ENCODE measurements around the gene LMCD1.

LMCD1 gene

DNA sequence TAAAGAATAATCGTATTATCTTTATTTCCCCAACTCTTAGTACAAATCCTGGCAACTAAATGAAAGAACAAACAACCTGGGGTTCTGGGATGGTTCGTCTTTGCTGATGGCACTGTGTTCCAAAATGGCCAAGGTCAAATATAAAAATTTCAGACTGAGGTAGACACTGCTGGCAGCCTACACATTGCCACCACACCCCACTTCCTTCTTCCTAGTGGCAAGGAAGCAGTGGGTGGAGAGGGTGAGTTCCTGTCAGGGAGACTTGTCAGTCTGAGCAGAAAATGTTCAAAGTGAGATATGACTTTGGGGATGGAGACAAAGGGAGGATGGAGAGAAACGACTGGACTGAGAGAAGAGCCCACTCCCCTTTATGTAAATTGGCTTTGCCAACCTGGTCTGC, 69.6 kb downstream of the LMCD1 start:
- no peak for DNase-seq (ENCODE audit: low read depth, low spot score)
- H3K27ac ChIP-seq, result no peak overlapping the region
- no peaks in the 10 kb centered on the region for H3K36me3 ChIP-seq (ENCODE audit: insufficient read depth, low read length)
- H3K9ac ChIP-seq (ENCODE audit: insufficient read length), result no peak overlapping the region
- H3K9me3 ChIP-seq (ENCODE audit: low read depth, low read length), result no peaks in the 10 kb centered on the region
- TF ChIP-seq POLR2AphosphoS5 (IDR thresholded peaks at IDR 0.05; ENCODE audit: borderline replicate concordance, low read depth, low read length) (no peak), EZH2 (IDR thresholded peaks at IDR 0.05) (no peak), FOXP2 (optimal IDR thresholded peaks at IDR 0.05; ENCODE audit: control extremely low read depth, extremely low read length, insufficient read depth) (no peak)
- no peak overlapping the region for H3K4me3 ChIP-seq

DNA sequence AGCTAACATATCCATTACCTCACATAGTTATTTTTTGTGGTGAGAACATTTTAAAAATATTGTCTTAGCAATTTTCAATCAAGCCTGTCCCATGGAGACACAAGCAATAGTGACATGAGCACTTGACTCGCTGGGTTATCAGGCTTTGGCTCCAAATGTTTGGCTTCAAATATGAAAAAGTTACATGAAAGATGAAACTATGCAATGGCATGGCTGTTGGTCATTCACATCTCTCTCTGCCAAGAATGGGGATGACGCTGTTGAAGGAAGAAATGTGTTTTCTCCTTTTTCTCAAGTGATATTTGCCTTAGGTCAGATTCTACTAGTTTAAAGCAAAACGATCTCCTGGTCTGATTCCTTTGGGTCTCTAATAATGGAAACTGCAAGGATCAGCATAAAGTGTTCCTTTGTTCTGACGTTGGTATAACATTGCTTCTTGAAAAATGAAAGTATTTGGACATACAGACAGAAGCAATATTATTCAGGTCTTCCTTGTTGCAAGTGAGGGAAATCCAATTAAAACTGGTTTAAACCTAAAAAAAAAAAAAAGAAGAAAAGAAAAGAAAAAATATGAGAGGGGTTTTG, 71.8 kb downstream of the LMCD1 start:
- H3K36me3 ChIP-seq (ENCODE audit: insufficient read depth, low read length), result no peaks in the 10 kb centered on the region
- no peak overlapping the region for H3K27ac ChIP-seq
- no peaks in the 10 kb centered on the region for H3K9me3 ChIP-seq (ENCODE audit: low read depth, low read length)
- no peak overlapping the region for H3K9ac ChIP-seq (ENCODE audit: insufficient read length)
- TF ChIP-seq POLR2AphosphoS5 (IDR thresholded peaks at IDR 0.05; ENCODE audit: borderline replicate concordance, low read depth, low read length) (no peak), EZH2 (IDR thresholded peaks at IDR 0.05) (no peak), FOXP2 (optimal IDR thresholded peaks at IDR 0.05; ENCODE audit: control extremely low read depth, extremely low read length, insufficient read depth) (no peak)
- H3K4me3 ChIP-seq, result no peak overlapping the region
- DNase-seq (ENCODE audit: low read depth, low spot score), result no peak

DNA sequence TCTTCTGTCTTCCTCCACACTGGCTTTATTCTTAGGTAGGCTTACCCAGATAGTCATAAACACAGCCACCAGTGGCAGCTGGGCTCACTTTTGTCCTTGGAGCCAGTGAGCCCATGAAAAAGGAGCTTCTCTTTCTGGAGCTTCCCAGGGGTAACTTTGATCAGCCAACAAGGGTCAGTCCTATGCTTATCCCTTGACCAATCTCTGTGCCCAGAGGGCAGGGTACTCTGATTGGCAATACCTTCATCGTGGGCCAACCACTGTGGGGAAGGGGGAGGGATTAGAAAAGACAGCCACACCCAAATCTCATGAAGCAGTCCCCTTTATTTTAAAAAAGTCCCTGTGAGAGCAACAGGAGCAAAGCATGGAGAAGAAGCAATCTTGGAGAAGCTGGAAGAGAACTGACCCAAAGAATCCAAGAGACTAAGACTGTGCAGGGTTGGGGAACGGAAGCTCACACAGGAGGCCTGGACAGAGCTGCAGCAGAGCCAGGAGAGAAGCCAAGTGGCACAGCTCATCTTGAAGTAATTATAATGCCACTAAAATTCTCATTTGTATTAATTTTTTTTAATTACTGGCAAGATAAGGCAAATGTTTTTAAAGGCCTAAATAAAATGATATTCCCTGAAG, 72.5 kb downstream of the LMCD1 start:
- Histone ChIP-seq H3K9me3 (ENCODE audit: low read depth, low read length) (no peaks in the 10 kb centered on the region), H3K27ac (no peak overlapping the region), H3K4me3 (no peak overlapping the region), H3K36me3 (ENCODE audit: insufficient read depth, low read length) (no peaks in the 10 kb centered on the region), H3K9ac (ENCODE audit: insufficient read length) (no peak overlapping the region)
- no peak for DNase-seq (ENCODE audit: low read depth, low spot score)
- TF ChIP-seq EZH2 (IDR thresholded peaks at IDR 0.05), result no peak
- TF ChIP-seq FOXP2 (optimal IDR thresholded peaks at IDR 0.05; ENCODE audit: control extremely low read depth, extremely low read length, insufficient read depth), result no peak
- no peak for TF ChIP-seq POLR2AphosphoS5 (IDR thresholded peaks at IDR 0.05; ENCODE audit: borderline replicate concordance, low read depth, low read length)

DNA sequence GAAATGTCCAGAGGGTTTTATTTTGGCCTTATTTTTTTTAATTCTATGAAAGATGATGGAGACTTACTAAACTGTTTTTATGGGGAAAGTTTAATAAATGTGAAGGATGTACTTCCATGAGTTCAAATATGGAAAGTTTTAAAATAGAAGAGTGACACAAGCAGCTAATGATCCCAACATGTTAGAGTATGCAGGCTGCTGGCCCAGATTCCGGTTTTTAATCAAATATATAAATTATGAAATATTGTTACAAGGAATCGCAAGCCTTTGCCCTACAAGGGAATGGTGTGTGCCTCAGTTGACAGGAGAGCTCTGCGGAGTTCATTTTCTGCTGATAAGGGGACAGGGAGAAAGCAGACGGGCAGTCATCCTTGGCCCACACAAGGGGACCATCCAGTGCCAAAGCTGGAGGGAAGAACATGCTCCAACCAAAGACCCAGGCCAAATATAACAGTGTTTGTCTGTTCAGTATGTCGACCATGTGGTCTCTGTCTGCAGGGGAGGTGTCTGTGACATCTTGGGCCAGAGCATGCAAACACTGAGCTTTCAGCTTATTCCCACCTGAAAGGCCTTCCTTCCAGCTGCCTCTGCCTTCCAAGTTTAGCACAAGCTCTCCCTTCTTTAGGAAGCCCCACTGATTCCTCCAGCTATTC, 73.2 kb downstream of the LMCD1 start:
- Histone ChIP-seq H3K9me3 (ENCODE audit: low read depth, low read length) (no peaks in the 10 kb centered on the region), H3K4me3 (no peak overlapping the region), H3K27ac (no peak overlapping the region), H3K9ac (ENCODE audit: insufficient read length) (no peak overlapping the region), H3K36me3 (ENCODE audit: insufficient read depth, low read length) (no peaks in the 10 kb centered on the region)
- TF ChIP-seq POLR2AphosphoS5 (IDR thresholded peaks at IDR 0.05; ENCODE audit: borderline replicate concordance, low read depth, low read length) (no peak), EZH2 (IDR thresholded peaks at IDR 0.05) (no peak), FOXP2 (optimal IDR thresholded peaks at IDR 0.05; ENCODE audit: control extremely low read depth, extremely low read length, insufficient read depth) (no peak)
- no peak for DNase-seq (ENCODE audit: low read depth, low spot score)

DNA sequence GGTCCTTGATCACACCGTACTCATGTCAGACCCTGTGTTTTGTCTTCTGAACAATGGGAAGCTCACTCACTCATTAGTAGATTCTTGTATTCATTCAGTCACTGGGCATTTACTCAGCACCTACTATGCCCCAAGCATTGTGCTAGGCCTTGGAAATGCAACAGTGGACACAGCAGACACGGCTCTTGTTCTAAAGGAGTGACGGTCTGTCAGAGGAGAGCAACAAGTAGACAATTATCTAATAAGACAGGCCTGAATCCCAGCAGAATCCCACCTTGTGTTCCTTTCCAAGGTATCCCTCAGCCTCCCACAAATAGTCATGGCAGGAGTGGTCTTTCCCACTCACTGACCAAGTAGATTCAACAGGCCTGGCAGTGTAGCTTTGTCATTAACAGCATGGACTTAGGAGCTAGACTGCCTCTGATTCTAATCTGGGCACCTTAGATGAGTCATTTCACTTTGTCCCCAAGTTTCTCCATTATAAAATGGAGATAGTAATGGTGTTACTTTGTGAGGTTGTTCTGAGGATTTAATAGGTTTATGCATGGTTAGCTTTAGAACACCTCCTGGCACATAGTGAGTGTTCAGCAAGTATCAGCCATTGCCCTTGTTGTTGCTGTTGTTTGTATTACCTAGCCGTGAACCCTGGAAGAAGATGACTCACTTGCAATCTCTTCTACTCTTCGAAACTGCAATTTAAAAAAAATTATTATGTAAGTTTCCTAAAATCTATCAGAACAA, 73.9 kb downstream of the LMCD1 start:
- Histone ChIP-seq H3K9me3 (ENCODE audit: low read depth, low read length) (no peaks in the 10 kb centered on the region), H3K27ac (no peak overlapping the region), H3K9ac (ENCODE audit: insufficient read length) (no peak overlapping the region), H3K4me3 (no peak overlapping the region), H3K36me3 (ENCODE audit: insufficient read depth, low read length) (no peaks in the 10 kb centered on the region)
- TF ChIP-seq EZH2 (IDR thresholded peaks at IDR 0.05) (no peak), POLR2AphosphoS5 (IDR thresholded peaks at IDR 0.05; ENCODE audit: borderline replicate concordance, low read depth, low read length) (no peak), FOXP2 (optimal IDR thresholded peaks at IDR 0.05; ENCODE audit: control extremely low read depth, extremely low read length, insufficient read depth) (no peak)
- no peak for DNase-seq (ENCODE audit: low read depth, low spot score)

DNA sequence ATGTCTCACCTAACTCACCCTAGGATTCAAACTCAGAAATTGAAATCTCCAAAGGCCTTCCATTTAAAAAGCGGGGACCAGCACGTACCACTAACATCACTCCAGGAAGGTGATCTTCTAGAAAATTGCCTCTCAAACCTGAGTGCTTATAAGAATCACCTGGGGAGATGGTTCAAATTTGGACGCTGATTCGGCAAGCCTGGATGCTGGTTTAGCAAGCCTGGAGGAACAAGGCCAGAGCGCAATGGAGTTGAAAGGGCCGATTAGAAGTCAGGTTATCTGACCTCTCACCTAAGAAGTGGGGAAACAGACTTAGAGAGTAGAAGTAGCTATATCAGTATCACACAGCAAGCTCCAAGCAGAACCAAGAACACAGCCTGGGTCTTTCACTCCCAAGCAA, 74.8 kb downstream of the LMCD1 start:
- Histone ChIP-seq H3K9me3 (ENCODE audit: low read depth, low read length) (no peaks in the 10 kb centered on the region), H3K27ac (no peak overlapping the region), H3K4me3 (no peak overlapping the region), H3K36me3 (ENCODE audit: insufficient read depth, low read length) (no peaks in the 10 kb centered on the region), H3K9ac (ENCODE audit: insufficient read length) (no peak overlapping the region)
- DNase-seq (ENCODE audit: low read depth, low spot score), result no peak
- TF ChIP-seq FOXP2 (optimal IDR thresholded peaks at IDR 0.05; ENCODE audit: control extremely low read depth, extremely low read length, insufficient read depth) (no peak), POLR2AphosphoS5 (IDR thresholded peaks at IDR 0.05; ENCODE audit: borderline replicate concordance, low read depth, low read length) (no peak), EZH2 (IDR thresholded peaks at IDR 0.05) (no peak)

DNA sequence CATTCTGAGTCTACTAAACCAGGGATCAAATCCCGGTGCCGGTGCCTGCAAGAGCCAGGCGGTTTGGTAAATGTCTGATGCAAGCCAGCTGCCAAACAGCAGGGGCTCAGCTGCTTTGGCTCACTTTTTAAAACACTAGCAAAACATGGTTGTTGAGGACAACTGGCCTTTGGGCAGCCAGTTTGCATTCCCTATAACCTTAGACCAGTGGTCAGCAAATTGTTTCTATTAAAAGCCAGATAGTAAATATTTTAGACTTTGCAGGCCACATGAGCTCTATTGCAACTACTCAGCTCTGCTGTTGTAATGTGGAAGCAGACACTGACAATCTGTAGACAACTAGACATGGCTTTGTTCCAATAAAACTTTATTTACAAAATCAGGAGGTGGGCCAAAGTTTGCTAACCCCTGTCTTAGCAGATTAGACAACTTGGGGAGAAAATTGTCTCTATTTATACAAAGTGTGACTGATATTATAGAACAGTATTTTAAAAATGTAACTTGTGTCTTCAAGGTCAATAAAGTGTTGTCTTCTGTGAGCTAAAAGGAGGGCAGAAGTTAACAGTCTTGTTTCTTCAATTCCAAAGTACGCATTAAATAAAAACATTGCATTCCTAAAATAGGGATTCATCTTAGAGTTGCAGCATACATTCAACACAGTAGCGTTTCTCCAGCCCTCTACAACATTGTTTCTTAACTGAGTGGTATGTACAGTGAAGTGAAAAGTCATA, 75.4 kb downstream of the LMCD1 start:
- DNase-seq (ENCODE audit: low read depth, low spot score), result no peak
- Histone ChIP-seq H3K36me3 (ENCODE audit: insufficient read depth, low read length) (no peaks in the 10 kb centered on the region), H3K27ac (no peak overlapping the region), H3K9ac (ENCODE audit: insufficient read length) (no peak overlapping the region), H3K9me3 (ENCODE audit: low read depth, low read length) (no peaks in the 10 kb centered on the region), H3K4me3 (no peak overlapping the region)
- TF ChIP-seq POLR2AphosphoS5 (IDR thresholded peaks at IDR 0.05; ENCODE audit: borderline replicate concordance, low read depth, low read length) (no peak), EZH2 (IDR thresholded peaks at IDR 0.05) (no peak), FOXP2 (optimal IDR thresholded peaks at IDR 0.05; ENCODE audit: control extremely low read depth, extremely low read length, insufficient read depth) (no peak)

DNA sequence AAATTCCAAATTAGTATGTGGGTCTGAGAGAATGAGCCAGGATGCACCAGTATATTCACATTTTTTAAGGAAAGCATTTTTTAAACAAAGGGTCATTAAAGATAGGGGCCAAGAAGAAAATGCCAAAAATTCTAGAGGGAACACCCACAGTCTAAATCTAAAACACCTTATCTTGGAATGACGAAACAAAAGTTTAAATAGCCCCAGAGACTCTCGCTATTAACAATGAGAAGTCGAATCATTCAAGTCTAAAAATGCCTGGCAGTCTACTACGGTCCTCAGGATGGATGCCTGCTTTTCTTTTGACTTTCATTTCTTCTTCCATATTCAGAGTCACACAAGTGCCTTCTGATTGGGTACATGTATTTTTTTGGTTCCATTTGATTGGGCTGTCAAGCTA, 76.7 kb downstream of the LMCD1 start:
- no peak overlapping the region for H3K9ac ChIP-seq (ENCODE audit: insufficient read length)
- no peaks in the 10 kb centered on the region for H3K36me3 ChIP-seq (ENCODE audit: insufficient read depth, low read length)
- no peaks in the 10 kb centered on the region for H3K9me3 ChIP-seq (ENCODE audit: low read depth, low read length)
- TF ChIP-seq FOXP2 (optimal IDR thresholded peaks at IDR 0.05; ENCODE audit: control extremely low read depth, extremely low read length, insufficient read depth) (no peak), POLR2AphosphoS5 (IDR thresholded peaks at IDR 0.05; ENCODE audit: borderline replicate concordance, low read depth, low read length) (no peak), EZH2 (IDR thresholded peaks at IDR 0.05) (no peak)
- DNase-seq (ENCODE audit: low read depth, low spot score), result no peak
- no peak overlapping the region for H3K27ac ChIP-seq
- no peak overlapping the region for H3K4me3 ChIP-seq

Measured in SK-N-MC (cell line).